NCI-H345 (cell line): ENCODE data around the gene IPO9.
A peak's percentile ranks its signal among the peaks of the same experiment; 100 is the strongest.
"Not testable (repeated sequence)": the region's sequence is repeated elsewhere in the genome, so short reads cannot be mapped to it uniquely, and the experiment has no call there.

Experiments used
- DNase-seq: peaks from one replicate; lab custom pipeline; 2025; lab: John Stamatoyannopoulos, UW

IPO9 gene

DNA sequence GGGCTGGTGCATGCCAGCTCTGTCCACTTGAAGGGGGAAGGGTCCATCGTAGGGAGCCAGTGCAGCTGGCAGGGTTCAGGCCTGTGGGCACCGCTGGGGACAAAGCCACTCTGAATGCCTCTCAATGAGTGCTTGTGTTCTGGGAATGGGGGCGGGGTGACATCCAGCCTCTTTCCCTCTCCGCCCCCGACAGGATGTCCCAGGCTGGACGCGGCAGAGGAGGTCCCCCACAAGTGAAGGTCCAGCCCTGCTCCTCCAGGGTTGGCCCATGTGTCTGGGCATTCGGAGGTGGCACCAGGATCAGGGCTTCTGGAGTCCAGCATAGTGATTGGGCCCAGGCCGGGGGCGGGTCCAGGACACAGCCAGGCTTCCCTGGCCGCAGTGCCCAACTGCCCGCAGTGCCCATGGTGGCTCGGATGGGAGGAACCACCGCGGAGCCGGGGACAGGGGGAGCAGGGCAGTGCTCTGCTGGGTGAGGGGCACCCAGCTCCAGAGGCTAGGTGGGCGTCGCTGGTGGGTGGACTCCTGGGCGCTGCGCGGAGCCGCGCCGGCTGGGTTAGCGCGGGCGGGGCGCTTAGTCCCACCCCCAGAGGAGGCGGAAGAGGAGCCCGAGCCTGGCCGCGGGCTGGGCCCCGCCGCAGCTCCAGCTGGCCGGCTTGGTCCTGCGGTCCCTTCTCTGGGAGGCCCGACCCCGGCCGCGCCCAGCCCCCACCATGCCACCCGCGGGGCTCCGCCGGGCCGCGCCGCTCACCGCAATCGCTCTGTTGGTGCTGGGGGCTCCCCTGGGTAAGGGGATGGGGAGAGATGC is 59.5 kb downstream of the IPO9 start, which contains the start of gene SHISA4:
SHISA4 (plus strand) TSS at position 617 of the 808 bp plus-strand sequence; CDS start at position 714, 97 bp downstream.
- DNase-seq, result peak; percentile 62

DNA sequence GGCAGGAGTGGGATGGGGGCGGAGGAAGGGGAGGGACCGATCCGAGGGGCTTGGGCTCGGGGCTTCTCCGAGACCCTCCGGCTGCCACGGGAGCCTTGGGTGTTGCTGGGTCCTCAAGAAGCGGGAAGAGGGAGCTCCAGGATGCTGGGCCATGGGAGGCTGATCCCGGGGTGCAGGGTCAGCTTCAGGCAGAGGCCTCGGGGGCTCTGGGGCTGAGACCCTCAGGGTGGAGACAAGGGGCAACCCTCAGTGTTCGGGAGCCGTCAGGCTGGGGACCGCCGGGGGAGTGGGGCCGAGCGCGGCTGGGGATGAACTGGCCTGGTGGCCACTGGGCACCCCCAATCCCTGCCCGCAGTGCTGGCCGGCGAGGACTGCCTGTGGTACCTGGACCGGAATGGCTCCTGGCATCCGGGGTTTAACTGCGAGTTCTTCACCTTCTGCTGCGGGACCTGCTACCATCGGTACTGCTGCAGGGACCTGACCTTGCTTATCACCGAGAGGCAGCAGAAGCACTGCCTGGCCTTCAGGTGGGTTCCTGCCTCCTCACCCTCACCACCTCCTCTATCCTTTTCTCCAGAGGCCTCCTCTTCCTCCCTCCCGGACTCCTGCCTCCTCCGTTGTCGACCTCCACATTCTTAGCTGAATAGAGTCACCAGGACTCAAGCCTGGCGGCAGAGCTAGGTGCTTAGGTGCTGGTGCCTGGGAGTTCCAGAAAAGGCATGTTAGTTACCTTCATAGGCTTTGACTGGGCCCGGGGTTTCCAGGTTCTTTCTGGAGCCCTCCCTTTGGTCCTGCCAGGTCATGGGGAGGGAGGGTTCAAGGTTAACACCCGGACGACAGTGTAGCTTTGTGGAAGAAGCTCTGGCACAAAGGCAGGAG is 60.4 kb downstream of the IPO9 start:
- DNase-seq, result no peak

DNA sequence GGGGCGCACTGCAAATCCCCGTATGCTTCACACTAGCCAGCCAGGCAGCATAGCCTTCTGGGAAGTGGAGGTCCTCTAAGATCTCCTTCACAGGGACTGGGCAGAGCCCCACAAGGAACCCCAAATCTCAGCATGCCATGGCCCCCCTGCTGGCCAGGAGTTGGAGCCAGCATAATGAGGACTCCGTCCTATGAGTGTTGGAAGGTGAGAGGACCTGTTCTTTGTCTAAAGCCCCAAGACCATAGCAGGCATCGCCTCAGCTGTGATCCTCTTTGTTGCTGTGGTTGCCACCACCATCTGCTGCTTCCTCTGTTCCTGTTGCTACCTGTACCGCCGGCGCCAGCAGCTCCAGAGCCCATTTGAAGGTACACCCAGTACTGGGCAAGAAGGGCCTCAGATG is 61.3 kb downstream of the IPO9 start:
- no peak for DNase-seq

DNA sequence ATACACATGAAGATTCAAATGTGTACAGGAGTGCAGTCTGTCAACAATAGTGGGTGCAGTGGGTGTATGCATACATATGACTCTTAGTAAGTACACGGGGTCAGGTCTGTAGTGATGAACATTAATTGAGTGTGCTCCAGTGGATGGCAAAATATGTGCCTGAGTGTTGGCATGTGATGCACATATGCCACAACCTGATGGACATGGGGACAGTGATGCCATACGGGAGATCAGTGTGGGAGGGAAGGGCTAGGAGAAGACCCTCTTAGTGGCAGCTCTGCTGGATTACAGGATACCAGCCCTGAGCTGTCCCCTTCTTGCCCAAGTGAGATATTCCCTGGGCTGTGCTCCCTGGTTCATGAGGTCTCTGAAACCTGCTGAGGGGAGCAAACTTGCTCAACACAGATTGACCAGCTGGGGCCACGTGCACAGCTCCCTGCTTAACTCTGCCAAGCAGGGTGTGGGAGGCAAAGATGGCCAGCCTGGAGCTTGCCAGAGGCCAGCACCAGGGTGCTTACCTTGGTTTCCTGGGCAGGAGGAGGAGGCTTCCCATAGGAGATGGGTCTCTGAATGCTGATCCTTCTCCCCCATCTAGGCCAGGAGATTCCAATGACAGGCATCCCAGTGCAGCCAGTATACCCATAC is 62.0 kb downstream of the IPO9 start:
- DNase-seq, result no peak

DNA sequence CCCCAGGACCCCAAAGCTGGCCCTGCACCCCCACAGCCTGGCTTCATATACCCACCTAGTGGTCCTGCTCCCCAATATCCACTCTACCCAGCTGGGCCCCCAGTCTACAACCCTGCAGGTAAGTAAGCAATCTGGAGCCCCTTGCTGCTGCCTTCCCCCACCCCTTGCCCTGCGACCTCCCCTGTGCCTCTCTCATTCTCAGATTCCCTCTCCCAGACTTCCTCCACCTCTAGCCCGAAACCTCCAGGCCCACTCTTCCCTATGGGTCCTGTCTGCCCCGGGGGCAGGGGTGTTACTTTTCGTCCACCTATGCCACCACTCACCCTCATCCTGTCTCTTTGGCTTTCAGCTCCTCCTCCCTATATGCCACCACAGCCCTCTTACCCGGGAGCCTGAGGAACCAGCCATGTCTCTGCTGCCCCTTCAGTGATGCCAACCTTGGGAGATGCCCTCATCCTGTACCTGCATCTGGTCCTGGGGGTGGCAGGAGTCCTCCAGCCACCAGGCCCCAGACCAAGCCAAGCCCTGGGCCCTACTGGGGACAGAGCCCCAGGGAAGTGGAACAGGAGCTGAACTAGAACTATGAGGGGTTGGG is 62.6 kb downstream of the IPO9 start:
- no peak for DNase-seq

DNA sequence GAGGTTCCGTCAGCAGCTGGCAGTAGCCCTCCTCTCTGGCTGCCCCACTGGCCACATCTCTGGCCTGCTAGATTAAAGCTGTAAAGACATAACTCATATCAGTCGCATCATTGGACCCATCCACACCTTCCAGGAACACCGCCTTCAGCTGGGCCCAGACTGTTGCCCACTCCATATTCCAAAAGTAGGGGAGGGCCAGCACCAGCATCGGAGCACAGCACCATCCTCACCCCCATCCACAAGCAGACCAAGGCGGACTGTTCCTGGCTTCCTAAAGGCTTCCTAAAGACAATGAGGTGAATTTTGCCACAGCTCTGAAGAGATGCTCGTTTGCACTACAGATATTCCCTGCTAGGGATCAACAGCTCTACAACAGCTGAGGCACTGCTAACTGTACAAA is 63.3 kb downstream of the IPO9 start:
- no peak for DNase-seq

DNA sequence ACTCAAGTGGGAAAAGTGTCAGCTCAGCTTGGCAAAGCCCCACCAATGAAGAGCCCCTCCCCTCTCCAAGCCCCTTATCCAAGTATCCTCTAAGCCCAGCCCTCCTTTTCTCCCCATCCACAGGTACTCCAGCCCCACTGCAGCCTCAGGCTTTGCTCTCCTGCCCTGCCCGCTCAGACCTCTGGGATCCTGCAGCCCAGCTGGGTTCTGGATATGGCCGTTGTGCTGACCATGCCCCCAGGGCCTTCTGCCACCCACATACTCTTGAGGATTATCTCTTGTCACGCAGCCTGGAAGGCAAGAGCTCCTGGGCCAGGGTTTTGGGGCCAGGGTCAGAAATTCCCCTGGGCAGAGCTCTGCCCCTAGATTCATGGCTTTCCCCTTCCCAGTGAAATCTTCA is 64.5 kb downstream of the IPO9 start:
- DNase-seq, result no peak

DNA sequence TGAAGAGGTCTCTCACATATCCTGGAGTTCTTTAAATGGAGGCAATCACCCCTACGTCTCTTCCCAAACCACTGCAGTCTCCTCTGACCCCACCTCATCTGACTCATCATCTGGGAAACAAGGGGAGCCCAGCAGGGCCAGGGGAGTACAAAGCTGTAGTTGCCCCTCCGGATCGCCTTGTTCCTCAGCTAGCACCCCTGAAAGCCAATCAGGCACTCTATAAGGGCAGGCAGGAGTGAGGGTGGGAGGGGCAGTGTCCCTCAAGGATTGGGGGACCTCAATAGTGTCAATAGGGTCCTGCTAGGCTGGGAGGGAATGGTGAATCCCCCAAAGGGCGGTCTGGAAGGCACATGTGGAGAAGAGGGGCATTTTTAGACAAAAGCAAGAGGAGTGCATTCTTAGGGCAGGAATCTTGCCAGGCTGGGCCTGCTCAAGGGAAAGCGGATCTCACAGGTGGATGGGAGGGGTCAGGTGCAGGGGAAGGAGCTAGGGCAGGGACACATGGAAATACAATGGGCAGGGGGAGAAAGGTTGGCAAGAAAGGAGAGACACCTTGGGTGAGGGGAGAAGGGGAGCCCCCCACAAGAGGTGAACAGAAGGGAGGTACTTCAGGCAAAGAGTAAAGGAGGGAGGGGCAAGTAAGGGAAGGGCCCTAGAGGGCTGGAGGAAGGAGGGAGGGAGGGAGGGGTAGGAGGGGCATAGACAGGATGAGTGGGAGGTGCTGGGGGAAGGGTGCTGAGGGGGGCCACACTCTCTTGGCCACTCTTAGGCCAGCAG is 65.6 kb downstream of the IPO9 start:
- no peak for DNase-seq

DNA sequence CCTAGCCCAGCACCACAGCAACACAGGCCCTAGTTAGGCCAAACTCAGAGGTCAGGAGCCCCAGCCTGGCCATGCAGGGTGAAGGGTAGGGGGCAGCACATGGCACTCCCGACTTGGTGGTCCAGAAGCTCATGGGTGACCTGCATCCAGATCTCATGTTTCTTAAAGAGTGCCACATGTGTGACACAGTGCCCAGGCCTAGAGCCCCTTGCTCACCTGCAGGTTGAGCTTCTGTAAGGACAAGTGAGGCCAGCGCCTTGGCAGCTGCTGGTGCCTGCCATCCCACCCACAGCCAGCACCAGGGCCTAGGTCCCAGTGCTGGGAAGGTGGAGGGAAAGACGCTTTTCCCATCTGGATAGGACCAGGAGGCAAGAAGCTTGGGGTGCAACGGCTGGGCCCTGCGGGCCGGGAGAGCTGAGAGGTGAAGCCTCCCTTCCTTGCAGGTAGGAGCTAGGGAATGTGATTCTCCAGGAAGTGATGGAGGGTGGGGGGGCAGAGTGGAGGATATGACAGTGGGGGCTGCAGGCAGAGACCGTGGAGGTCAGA is 66.2 kb downstream of the IPO9 start:
- DNase-seq, result no peak

DNA sequence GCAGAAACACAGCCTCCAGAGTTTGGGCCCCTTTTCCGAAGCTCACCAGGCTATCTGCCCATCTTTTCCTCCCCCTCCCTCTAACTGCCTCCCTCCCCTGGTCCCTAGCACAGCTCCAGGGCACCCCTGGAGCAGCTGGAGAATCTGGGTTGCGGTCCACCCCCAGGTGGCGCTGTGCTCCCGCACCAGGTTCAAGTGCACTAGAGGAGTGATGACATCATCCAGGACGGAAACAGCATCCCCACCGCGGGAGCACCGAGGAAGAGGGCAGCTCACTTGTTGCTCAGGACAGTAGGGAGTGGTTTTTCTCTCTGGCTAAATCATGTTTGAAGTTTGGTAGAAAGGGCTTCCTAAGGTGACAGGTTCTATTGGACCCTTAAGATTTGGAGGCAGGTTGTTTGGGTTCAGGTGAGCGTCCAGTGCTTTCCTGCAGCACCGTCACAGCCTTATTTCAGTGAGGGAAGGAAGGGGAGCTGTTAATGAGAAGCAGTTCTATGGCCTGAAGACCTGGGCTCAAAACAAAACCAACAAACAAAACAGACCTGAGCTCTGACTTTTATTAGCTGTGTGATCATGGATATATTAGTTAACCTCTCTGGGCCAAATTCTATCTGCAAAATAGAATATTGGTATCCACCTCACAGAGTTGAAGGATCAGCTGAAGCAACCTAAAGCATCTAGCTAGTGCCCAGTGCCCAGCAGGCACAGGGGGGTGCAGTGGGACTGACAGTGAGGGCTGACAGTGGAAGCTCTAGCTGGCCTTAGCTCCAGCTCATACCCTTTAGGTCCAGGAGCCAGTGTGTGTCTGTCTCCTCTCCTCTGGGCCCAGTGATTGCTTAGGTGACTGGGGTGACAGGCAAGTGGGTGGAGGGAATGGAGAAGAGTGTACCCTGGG is 67.2 kb downstream of the IPO9 start:
- peak; percentile 89 for DNase-seq

DNA sequence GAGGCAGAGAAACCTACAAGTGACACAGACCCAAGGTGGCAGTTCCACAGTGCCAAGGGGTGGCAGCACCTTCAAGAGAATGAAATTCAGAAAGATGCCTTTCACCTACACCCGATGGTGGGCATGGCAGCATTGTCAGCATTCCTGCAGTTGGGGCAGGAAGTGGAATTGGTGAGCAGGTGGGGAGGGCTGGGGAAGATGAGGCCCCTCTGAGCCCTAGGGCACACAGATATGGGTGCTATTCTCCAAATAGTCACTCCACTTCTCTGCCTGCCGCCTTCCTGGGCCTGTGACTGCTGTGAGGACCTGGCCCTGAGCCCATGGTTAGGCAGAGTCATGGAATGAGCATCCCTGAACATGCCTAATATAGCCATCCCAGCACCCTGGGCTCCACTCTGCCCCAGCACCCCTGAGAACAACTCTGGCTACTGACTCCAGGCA is 68.0 kb downstream of the IPO9 start:
- no peak for DNase-seq

DNA sequence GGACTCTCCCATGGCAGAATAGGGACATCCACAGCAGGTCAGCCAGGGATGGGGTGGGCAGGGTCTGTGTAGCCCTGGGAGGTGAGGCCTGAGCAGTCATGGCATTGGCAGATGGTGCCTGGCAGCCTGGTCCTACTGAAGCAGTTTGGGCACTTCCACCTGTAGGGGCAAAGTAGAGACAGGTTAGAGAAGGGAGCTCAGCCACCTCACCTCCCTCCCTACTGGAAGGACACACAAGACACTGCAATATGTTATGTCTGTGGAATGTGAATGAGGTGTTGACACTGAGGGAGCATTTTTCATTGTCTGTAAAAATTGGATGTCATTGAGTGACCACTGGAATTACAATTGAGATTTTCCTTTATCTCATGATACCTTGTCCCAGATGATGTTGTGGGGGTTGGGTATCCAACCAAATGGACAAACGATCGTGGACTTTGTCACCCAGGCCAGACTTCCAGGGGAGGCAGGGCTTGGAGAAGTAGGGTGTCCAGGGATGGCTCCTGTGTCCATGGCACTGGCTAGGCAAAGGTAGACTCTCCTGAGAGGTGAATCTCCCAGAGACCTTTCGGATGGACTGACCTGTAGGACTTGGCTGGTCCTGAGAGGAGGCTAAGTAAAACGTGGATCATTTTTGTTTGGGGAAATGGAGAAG is 69.4 kb downstream of the IPO9 start:
- DNase-seq, result no peak

DNA sequence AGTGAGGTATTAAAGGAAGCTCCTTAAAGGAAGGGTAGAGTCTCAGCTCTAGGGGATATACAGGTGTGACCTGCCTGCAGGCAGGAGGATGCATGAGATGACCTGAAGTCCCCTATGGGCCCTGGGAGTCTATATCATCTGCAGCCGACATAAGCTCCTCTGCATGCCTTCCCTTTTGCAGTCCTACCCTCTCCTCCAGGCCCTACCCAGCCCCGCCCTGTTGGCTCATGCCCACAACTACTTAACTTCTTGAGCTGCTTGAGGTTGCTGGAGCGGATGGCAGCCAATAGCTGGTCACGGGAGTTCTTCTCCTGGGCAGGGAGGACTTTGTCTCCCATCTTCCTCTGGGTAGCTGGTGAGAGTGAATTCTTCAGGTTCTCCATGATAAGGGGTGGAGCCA is 70.0 kb downstream of the IPO9 start:
- no peak for DNase-seq

DNA sequence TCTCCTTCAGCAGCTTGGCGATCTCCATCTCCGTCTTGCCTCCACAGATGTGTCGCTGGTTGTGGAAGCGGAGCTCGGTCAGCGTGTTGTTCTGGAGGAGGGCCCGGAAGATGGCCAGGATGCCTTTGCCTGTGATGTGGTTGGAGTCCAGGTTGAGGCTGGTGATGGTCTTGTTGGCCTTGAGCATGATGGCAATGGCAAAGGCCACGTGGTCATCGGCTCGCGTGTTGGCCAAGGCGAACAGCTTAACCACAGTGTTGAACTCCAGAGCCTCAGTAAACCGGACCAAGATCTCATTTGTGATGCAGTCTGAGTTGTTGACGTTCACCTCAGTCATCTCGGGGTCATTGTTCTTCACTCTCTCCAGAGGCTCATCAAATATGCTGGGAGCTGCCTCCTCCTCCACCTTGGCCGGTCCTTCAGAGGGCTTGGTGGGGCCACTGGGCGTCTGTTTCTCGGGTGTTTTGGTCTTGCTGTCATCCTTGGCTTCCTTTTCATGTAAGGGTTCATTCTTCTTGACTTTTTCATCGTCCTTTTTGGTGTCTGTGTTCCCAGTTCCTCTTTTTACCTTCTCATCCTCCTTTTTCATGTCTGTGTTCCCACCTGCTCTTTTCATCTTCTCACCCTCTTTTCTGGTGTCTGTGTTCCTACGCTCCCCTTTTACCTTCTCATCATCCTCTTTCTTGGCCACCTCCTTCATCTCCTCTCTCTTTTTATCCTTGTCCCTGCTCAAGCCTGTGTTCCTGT is 70.9 kb downstream of the IPO9 start:
- no peak for DNase-seq

DNA sequence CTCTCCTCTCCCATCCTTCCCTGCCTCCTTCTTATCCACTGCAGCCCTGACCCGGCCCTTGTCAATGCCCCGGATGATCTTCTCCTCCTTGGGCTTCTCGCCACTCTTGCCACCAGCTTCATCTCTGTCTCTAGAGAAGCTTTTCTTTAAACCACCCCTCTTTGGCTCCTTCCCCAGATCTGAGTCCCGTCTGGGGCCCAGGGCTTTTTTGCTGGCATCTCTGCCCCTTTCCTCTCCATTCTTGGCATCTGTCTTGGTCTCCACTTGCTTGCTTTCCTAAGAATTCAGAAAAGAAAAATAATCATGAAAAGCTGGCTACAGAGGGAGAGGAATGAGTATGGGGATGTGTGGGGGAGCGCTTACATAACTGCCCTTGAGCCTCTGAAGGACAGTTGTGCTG is 71.5 kb downstream of the IPO9 start:
- no peak for DNase-seq

DNA sequence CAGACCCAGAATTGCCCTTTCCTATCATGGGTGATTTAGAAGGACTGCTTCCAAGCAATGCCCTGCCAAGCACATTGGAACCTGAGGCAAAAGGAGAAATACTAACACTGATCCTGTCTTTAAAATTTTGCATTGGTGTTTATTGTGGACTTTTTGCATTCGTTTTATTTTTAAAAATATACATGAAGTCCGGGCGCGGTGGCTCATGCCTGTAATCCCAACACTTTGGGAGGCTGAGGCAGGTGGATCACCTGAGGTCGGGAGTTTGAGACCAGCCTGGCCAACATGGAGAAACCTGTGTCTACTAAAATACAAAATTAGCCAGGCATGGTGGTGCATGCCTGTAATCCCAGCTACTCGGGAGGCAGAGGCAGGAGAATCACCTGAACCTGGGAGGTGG is 72.1 kb downstream of the IPO9 start:
- DNase-seq, result not testable (repeated sequence)

DNA sequence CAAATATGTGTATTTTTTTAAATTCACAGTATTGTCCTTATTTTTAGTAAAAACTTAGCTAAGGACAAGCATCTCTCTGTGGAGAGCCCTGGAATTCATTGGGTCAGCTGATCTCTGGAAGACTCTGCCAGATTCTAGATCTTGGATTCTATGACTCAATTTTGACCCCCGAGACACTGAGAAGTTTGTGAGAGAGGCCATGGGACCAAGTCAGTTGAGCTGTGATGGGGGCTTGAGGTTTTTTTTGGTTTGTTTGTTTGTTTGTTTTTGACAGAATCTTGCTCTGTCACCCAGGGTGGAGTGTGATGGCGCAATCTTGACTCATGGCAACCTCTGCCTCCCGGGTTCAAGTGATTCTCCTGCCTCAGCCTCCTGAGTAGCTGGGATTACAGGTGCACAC is 73.2 kb downstream of the IPO9 start:
- DNase-seq, result no peak

DNA sequence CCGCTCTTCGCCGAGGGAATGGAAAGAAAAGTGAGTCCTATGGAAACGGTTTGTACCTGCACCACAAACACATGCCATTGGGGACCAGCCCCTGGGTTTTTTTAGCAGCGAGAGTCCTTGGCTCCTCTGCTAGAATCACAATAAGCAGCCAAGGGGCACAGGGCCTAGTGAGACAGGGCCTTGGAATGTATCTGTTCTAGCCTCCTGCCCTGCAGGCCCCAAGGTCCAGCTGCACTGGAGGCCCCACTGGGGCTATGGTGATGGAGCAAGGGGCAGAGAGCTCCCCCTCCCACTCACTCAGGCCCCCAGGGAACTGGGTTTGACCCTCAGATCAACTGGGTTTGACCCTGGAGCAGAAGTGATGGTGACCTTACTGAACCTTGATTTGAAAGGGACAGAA is 74.2 kb downstream of the IPO9 start:
- no peak for DNase-seq

DNA sequence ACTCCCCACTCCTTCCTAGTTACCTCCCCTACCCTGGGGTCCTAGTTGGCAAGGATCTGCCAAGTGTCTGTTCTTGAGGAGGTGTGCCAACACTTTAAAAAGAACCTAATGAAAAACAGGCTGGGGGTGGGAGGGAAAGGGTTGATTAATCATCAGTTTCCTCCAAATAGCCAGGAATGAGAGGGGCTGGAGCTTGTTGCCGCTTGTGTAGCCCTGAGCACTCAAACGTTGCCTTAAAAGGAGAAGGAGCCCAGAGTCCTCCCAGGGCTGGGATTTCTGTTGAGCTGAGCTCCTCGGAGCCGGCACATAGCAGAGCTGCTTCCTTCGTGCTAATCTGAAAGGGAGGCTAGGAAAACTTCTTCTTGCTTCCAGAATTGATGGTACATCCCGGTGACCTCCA is 75.6 kb downstream of the IPO9 start:
- no peak for DNase-seq
